Measurements from ENCODE around the gene CHST1.

Gene CHST1

DNA sequence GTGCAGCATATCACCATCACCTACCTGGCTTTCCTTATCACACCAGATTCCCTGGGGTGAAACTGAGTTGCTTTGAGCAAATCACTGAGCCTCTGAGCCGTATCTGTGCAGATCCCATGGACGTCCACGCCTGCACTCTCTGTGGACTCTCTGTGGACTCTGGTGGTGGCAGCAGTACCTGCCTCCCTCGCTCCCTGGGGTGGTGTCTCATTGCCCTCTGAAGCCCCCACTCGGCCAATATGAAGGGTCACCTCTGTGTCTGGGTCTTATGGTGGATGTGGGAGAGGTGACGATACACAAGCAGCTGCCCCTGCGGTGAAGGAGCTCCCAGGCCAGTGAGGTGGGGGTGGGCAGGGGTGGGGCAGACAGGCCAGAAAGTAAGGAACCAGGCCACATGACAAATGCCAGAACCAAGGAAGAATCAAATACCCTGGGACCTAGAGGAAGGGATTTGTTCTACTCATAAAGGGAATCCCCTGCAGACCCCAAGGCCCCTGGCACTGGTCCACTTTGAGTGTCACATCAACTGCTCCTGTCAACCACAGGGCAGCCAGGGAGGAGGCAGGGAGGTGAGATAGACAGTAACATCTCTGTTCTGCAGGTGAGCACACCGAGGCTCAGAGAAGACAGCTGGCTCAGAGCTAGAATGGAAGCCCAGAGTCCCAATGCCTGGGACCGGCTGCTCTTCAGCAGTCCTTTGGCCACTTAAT lies 9.2 kb upstream of the CHST1 start:
- DNase-seq (ENCODE audit: low read depth), result no peak

DNA sequence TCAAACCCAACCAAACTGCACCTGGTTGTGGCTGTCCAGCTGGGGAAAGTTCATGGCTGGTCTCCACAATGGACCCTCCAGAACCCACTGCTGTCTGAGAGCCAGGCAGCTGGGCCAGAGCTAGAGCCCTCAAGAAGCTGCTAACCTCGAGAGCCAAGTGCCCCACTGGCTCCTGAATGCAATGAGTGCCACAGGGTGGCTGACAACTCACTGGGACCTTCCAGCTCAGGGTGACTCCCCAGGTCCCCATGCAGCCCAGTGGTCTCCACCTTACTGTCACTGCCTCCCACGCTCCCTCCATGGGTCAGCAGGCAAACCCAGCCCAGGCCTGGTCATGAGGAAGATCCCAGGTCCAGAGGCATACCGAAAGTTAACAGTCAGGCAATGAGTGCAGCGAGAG lies 8.0 kb upstream of the CHST1 start:
- DNase-seq (ENCODE audit: low read depth), result no peak

DNA sequence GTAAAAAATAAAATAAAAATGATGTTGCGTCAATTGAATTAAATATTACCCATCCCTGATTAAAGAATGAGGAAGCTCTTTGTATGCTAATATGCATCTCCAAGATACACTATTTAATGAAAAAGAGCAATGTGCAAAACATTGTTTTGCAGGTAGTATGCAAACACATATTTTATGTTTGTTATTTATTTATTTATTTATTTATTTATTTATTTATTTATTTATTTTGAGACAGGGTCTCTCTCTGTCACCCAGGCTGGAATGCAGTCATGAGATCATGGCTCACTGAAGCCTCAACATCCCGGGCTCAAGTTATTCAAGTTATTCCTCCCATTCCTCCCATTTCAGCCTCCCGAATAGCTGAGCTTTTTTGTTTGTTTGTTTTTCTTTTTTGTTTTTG lies 7.2 kb upstream of the CHST1 start:
- no peak for DNase-seq (ENCODE audit: low read depth)

DNA sequence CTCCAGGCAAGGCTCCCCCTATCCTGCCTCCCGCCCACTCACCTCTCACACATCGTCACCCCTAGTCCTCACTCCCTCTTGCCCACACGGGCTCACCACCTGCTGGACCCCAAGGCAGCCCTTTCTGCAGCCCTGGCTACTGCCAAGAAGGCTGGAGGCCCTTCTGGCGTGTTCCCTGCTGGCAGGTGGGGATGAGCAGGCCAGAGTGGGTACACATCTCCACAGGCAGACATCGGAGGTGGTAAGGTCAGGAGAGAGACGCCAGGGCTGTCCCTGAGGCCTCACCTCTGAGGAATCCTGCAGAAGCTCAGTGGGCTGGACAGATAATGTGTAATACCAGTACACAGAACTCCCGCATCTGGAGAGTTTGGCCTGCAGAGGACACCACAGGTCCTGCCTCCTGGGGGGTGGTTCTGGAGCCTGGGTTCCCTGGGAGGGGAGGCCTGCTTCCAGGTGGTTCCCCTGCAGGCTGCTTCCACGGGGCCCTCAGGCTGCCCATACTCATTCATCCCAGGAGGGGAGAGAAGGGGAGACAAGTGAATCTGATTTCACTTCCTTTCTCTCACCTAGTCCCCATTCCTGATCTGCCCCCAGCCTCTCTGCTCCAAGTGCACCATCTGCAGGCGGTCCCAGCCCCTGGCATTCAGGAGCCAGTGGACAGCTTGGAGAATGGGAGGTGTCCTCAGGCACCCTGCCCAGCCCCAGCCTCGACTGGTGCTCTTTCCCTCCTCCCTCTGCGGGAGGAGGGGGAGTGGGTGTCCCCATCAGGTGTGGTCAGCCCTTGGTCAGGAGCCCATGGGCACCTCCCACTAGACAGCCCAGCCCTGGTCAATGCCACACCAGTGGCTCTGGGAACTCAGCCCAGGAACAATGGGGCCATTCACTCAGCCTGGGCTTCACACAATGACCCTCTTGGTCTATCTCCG lies 6.1 kb upstream of the CHST1 start:
- no peak for DNase-seq (ENCODE audit: low read depth)

DNA sequence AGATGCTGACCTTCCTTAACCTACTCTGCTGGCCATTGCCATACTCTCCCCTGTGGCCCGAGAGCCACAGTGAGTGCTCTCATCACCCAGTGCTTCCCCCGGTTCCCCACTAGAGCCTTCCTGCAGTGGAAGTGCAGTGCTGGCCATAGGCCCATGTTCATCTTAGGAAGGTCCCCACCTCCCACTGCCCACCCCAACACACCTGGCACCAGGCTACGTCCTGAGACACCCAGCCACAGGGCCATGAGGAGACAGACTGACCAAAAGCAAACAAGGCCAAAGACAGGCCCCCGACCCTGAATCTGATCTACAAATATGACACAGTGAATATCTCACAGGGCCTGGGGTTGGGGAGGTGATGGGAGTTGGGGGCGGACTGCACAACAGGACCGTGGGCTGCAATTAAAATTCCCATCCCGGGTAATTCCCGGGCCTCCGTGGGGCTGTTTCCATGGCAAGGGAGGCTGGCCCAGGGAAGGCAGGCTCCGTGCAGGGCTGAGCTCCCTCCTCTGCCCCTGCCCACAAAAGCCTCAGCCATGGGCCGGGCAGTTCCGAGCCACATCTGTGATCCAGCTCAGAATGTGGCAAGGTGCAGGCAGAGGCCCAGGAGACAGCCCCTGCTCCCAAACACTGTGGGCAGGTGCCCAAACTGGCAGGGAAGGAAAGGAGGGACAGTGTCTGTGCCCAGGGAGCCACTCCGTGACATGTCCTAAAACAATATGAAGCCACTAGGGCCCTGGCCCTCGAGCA lies 5.1 kb upstream of the CHST1 start:
- DNase-seq (ENCODE audit: low read depth), result no peak

DNA sequence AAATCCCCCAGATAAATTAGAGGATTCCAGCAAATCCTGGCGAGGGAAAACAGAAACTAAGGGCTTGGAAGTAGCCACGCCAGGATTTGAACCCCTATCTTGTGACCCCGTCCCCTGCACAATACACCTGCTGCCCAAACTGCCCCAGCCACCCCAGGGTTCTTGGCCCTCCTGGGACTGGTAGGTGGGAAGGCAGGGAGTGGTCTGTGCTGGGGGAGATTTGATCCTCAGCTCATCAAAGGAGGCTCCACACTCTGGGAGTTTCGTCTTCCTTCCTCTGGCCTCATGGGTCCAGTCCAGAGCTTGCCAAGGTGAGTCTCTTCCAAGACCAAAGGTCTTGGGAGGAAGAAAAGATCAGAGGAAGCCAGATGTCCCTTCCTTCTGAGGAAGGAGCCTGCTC lies 4.5 kb upstream of the CHST1 start:
- no peak for DNase-seq (ENCODE audit: low read depth)

DNA sequence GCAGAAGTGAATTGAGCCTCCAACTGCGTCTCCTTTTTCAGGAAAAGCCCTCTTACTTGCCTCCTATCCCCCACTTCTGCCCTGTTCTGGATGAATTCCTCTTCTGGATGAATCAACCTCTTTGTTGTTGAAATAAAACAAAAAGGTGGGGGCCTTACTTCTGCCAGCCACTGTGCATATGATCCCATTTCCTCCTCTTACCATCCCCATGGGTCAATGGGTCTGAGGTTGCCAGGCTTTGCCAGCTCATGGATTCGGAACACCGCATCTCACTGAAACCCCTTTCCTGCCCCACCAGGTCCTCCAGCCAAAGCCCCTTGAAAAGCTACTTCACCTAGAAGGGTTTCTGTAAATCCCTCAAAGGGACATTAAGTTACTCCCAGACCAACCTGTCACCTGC lies 3.7 kb upstream of the CHST1 start:
- no peak for DNase-seq (ENCODE audit: low read depth)

DNA sequence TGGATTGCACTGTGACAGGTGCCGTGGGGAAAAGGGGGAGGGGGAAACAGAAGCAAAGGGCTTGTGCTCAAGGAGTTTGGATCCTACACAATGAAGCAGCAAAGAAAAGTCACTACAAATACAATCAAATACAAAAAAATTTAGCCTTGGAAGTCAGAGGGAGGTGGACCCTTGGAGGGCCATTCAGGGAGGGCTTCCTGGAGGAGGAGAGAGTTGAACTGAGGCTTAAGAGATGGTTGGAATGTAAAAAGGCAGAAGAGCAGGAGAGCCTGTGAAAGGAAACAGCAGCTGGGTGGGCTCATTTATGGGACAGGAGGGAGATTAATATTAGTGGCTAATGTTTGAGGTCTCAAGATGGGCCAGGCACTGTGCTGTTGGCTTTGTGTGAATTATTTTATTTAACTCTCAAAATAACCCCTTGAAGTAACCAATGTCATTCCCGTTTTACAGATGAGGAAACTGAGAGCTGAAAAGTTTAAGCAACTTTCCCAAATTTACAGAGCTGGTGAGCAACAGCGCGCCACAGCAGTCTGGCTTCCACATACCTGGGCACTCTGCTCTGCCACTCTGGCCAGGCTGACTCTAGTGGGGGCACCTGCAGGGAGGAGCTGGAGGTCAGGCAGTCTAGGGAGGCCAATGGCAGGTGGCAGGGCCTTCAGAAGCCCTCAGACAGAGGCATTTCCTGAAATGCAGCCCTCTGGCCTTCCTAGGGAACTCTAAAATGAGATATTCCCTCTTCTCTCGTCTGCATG lies 2.7 kb upstream of the CHST1 start:
- no peak for DNase-seq (ENCODE audit: low read depth)

DNA sequence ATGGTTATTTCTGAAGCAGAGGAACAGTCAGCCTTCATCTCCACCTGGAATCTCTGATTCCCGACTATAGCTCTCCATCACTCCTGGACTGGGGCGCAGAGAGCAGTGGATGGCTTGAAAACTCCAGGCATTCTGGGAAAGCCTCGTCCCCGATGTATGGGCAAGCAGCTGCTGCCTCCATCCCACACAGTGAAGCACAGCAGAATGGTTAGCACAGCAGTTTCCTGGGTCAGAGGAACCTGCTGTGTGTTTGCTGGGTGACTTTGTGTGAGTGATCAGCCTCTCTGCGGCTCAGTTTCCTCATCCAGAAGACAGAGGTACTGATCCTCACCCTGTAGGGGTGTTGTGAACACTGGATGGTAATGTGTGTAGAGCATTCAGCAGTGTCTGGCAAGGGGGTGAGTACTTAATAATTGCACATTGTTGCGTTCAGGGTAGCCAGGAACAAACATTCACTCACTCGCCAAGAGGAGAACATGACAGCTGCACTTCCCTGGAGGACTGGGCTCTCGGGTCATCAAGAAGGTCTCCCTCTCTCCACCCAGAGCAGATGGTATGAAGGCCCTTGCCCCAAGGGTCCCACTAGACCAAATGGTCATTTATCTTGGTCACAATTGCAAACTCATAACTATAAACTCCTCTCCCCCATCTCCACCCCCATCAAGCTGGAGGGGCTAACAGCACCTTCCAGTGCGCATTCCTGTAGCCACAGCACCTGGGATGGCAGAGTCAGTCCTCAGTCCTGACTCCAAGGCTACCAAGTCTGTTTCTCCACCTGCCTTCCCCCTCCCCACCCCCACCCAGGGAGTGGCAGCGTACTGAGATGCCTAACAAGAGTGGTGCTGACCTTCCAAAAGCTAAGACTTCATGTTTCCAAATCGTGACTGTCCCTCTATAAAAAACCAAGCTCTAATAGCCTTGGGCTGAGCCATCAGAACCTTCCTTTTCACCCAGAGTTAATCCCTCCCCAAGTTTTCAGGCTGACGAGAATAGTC lies 1.5 kb upstream of the CHST1 start:
- no peak for DNase-seq (ENCODE audit: low read depth)

DNA sequence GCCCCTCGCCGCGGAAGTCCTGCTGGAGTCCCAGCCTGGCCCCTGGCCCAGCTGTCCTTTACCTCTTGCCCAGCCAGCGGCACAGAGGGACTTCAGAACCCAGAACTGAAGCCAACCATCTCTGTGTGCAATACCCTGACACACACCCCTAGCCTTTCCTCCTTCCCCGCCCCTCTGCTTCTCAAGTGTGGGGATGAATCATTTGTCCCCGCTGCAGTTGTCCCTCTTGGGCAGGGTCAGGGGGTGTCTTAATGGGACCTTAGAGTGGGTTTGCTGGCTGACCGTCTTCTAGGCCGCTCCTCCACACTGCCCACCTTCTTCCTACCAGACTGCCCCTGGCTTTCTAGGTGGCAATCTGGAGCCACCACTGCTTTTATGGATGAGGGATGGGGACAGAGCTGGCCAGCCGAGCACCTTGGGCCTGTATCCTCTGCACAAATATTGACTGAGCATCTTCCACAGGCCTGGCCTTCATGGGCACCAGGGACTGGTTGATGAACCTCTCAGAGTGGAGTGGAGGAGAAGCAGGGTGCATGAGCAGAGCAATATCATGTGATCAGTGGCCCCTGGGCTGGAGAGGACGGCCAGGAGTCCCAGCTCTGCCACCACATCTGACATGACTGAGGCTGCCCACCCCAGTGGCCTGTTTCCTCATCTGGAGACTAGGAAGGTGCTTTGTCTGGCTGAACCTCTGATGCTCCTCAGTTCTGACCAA lies 668 bp upstream of the CHST1 start:
- no peak for DNase-seq (ENCODE audit: low read depth)

DNA sequence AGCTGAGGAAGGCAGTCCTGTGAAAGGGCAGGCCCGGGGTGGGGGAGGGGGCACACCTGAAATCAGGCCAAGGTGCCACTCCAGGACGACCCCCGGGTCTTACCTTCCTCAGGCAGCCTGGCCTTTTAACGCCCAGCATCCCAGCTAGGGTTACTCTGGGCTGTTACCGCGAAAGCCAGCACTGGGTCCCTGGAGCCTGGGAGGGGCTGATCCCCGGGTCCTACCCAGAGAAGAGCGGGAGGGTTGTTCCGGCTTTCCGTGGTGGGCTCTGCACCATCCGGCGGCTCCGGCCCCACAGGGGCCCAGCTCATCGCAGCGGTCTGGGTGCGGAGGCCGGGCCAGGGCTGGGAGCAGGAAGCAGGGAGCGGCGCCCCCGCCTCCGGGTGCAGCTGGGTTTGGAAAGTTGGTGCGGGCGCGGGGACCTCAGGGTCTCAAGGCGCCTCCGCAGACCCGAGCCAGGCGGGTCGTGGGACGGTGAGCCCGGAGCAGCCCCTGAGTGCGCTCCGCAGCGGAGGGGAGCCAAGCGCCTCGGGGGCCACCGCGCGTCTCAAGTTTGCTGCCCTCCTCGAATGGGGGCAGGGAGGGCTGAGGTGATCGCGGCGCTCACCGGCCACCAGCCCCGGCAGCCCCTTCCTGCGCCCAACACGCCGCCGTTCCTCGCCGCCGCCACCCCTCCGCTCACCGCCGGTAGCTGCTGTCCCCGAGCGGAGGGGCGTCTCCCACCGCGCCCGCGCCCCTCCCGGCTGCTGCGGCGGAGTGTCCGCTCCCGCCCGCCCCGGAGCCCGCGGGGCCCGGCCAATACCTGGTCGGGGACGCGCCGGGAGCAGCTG lies 831 bp downstream of the CHST1 start:
- no peak for DNase-seq (ENCODE audit: low read depth)

DNA sequence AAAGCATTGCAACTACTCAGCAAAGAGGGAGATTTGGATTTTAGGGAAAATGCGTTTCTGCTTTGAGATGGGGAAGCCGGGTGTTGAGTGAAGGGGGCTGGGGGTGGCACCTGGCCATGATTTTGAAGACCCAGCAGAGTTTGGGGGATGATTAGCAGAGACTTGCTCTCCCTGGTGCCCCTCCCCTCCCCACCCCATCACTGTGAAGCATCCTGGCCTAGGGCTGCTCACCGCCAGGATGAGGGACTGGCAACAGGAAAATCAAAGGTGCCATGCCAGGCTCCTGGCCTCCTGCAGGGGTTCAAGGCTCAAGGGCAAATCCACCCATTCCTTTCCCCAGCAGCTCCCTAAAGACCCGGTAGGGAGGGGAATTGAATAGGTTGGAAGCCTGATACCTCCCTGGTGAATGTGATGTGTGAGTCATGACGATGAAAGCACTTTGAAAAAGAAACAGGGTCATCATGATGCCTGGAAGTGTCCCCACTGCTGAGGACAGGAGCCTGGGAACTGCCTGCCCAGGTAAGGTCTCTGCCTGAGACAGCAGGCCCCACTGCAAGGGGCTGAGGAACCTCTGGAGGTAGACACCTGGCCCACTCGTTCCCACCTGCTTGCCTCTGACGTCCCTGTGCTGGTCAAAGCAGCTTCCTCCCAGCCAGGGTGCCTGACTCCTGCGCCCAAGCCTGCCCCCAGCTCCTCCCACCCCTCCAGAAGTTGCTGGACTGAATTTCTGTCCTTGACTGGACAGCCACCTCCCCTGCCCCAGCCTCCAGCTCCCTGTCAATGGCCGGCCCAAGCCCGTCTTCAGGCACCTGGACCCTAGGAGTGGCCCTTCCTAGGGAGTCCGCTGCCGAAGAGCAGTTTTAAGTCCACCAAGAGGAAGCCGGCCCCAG lies 1.7 kb downstream of the CHST1 start:
- no peak for DNase-seq (ENCODE audit: low read depth)

DNA sequence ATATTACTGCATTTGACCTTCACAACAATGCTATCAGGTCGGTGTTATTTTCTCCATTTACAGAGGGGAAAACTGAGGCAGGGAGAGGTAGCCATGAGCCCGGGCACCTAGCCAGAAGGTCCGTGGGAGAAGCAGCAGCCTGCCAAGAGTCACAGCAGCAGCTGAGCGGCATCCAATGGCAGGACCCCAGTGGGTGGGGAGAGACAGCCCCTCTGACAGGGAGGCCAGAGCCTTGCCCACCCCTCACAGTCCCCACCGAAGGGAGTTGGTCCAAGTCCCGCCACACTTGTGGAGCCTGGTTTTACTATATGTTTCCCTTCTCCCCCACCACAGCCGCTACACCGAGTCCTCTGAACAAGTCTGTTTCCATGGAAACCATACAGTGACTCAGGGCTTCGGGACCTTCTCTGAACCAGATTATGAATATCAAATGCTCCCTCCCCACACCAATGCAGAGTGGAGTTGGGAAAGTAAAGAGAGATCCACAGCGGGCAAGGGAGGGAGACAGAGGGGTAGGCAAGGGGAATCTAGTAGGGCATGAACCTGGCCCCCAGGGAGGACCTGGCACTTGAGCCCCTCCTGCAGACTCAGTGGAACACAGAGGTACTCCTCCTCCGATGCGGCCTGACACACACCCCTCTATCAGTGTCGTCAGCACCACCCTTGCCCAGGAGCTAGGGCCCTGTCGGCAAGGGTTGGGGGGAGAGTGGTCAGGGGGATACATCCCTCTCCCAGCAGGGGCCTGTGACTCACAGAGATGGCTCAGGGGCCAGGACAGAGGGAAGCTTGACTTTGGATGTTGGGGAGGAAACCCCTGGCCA lies 2.5 kb downstream of the CHST1 start:
- peak; percentile 38 for DNase-seq (ENCODE audit: low read depth)

DNA sequence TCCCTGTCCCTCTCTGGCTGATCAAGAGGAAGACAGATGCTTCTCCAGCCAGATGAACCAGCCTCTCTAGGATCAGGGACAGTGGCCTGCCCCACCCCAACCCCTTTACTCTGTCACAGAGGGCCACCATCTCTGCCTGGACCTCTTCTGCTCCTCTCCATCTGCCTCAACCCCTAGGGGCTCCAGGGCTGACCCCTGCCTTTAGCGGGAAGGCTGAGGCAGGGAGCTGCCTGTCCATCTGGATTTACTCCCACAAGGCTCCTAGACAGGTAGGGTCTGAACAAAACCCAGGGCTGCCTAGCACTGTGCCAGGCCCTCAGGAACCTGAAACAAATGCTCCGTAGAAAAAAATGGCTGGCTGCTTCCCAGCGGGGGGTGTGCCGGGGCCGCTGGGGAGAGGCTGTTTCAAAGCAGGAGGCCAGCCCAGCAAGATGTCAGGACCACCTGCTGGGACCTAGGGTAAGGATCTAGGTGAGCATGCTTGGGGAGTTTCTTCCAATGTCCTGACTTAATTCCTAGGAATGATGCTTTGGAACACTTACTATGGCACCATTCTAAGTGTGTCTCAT lies 3.2 kb downstream of the CHST1 start:
- DNase-seq (ENCODE audit: low read depth), result no peak

DNA sequence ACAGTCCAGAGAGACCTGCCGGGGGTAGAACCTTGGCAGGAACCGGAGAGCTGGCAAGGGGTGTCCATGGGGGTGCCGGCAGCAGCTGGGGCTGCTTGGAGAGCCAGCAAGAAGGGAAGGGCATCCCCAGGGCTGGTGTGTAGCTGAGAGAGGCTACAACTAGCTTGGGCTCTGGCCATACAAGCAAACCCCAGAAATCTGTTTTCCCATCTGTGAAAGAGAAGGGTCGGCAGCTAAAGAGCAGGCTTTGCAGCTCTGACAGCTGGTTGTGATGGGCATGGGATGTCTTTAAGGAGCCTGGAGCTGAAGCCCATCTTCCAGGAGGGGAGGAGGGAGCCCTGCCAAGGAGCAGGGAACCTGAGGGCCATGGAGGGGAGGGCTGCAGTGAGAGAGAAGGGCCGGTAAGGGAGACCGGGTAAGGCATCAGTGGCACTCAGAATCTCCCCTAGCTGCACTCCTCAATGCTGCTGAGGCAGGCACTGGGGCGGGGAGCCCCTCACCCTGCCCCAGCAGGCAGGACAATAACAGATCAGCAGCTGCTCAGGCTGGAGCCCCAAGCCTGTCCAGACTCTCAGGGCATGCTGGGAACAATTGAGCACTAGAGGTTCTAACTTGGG lies 3.9 kb downstream of the CHST1 start:
- DNase-seq (ENCODE audit: low read depth), result no peak

DNA sequence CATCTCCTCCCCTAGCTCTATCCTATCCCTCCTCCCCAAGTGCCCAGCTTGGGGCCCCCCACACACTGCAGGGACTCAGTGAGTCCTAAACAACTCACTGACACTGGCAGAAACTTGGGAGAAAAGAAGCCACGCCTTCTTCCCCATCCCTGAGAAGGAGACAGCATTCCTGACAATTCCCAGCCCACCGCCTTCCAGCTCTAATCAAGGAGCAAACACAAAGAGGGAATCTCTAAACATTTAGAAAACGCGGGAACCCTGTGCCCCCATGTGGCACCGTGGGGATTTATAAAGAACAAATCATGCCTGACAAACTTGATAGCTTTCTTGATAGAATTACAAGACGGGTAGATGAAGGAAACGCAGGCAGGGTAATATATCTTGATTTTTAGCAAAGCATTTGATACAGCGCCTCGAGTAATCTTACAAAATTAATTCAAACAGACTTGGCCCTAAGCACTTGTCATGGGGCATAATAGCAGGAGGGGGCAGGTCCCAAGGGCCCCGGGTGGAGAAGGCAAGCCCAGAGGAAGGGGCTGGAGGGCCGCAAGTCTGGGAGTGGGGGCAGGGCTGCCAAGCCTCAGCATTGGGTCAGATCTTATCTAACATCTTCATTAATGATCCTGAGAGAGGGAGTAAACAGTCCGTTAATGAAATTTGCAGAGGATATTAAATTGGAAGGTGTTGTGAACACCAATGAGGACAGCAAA lies 4.5 kb downstream of the CHST1 start:
- no peak for DNase-seq (ENCODE audit: low read depth)

All from GM04503 (cell line).